HG02759 (cell line): ENCODE measurements around the gene MRLN.
A peak's percentile ranks its signal among the peaks of the same experiment; 100 is the strongest.
"Not testable (repeated sequence)": the region's sequence is repeated elsewhere in the genome, so short reads cannot be mapped to it uniquely, and the experiment has no call there.

ENCODE experiments used
- ATAC-seq: cut with Tn5 transposase; IDR thresholded peaks from one replicate; pipeline ENCODE4 v1.9.1; 2021; ENCODE audit warnings: mild to moderate bottlenecking, moderate library complexity; ENCODE audit not compliant: unreplicated experiment

Gene MRLN

DNA sequence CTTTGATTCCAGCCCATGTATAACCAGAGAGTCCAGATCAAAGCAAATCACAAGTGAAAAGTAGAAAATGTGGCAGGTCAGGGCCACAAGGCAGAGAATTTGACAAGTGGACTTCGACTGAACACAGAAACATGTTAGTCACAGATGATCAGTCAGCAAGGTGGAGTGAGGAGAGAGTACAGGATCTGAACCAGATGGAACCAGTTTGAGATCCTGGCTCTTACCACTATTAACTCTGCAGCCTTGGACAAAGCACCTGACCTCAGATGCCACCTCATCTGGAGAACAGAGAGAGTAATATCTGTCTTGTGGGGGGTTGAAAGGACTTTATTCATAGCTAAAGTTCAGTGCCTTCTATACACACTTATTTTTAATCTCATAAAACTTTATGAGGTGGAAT lies 4.4 kb downstream of the MRLN start:
- peak; percentile 74 for ATAC-seq

DNA sequence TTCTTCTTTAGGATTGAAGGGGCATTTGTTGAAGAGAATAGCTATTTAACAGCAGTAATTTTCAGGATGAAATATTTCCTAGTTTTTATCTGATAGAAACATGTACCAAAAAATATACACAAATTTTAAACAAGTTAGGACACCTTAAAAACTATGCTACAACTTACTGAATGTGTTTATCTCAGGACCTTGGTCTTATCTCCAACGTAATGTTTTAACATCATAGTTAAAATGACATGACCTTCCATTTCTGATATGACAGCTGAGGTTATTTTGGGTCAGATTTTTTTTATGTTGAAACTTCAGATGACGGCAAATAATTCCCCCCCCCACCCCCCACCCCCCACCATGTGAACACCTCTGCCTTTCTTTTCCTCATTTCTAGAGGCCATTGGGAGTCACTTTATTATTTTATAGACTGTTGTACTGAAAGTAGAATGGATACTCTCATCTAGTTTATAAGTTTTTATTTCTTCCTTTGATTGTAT lies 8.0 kb downstream of the MRLN start:
- ATAC-seq: no peak

DNA sequence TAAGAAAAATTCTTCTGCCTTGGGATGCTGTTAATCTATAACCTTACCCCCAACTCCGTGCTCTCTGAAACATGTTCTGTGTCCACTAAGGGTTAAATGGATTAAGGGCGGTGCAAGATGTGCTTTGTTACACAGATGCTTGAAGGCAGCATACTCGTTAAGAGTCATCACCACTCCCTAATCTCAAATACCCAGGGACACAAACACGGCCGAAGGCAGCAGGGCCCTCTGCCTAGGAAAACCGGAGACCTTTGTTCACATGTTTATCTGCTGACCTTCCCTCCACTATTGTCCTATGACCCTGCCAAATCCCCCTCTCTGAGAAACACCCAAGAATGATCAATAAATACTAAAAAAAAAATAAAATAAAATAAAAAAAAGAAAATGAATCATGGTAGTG lies 8.5 kb downstream of the MRLN start:
- ATAC-seq: not testable (repeated sequence)

DNA sequence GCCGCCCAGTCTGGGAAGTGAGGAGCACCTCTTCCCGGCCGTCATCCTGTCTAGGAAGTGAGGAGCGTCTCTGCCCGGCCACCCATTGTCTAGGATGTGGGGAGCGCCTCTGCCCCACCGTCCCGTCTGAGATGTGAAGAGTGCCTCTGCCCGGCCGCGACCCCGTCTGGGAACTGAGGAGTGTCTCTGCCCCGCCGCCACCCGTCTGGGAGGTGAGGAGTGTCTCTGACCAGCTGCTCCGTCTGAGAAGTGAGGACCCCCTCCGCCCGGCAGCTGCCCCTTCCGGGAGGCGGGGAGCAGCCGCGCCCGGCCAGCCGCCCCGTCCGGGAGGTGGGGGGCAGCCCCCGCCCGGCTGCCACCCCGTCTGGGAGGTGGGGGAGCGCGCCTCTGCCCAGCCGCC lies 9.1 kb downstream of the MRLN start:
- ATAC-seq: not testable (repeated sequence)

DNA sequence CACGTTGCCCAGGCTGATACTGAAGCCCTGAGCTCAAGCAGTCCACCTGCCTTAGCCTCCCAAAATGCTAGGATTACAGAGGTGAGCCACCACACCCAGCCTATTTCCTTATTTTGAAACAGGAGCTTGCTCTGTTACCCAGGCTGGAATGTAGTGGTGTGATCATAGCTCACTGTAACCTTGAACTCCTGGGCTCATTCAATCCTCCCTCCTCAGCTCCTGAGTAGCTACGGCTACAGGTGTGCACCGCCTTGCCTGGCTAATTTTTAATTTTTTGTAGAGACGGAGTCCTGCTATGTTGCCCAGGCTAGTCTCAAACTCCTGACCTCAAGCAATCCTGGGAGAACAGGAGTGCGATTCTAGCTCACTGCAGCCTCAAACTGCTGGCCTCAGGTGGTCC lies 11.7 kb downstream of the MRLN start:
- no peak for ATAC-seq

DNA sequence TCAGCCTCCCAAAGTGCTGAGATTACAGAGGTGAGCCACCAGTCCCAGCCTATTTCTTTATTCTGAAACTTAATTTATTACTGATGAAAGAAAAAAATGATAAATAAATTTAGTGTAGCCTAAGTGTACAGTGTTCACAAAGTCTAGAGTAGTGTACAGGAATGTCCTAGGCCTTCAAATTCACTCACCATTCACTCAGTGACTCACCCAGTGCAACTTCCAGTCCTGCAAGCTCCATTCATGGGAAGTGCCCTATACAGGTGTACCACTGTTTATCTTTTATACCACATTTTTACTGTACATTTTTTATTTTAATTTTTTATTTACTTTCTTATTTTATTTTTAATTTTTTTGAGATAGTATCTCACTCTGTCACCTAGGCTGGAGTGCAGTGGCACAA lies 12.2 kb downstream of the MRLN start:
- ATAC-seq: no peak

DNA sequence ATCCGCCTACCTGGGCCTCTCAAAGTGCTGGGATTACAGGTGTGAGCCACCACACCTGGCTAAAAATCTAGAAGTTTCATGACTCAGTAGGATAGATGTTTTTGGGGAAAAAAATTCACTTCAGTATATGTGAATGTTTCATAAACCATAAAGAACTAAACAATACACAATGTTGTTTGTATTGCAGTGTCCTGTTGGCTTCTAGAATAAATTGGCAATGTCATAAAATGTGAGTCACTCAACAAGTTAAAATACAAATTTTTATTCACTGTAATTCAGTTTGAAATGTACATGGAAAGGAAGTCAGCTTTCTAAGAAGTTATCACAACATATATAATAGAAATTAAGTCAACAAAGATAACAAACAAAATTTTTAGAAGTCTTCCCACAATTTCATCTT lies 16.5 kb downstream of the MRLN start:
- ATAC-seq: no peak

DNA sequence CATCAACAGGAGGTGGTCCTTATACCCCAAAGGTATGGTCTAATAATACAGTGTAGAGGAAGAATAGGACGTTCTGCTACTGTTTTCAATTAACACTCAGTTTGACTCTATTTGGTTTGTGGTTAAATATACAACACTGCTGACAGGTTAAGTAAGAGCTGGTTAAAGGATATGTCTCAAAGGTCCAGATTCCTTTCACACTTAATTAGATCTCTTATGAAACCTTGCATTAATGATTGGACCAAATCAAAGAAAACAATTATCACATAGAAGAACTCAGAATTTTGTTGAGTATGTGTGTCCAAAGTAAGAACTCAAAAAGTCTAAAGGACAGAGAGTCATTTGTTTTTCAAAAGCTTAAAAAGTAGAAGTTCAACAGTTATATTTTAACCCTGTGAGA lies 18.0 kb downstream of the MRLN start:
- no peak for ATAC-seq

DNA sequence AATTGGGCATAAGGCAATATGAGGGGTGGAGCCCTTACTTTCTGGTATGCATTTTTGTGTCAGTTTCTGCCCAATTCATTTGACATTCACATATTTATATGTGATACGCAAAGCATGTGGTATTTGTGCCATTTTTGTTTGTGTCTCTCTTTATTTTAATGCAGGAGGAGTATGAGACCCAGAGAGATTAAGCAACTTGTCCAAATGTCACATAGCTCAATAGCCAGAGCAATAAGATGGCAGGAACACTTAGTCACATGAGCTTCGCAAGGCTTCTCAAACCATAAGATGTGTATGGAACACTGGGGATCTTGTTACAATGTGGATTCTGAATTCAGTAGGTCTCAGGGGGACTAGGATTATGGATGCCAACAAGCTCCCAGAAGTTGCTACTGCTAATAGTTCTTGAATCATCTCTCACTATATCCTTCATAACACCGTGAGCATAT lies 19.2 kb downstream of the MRLN start:
- ATAC-seq: no peak

DNA sequence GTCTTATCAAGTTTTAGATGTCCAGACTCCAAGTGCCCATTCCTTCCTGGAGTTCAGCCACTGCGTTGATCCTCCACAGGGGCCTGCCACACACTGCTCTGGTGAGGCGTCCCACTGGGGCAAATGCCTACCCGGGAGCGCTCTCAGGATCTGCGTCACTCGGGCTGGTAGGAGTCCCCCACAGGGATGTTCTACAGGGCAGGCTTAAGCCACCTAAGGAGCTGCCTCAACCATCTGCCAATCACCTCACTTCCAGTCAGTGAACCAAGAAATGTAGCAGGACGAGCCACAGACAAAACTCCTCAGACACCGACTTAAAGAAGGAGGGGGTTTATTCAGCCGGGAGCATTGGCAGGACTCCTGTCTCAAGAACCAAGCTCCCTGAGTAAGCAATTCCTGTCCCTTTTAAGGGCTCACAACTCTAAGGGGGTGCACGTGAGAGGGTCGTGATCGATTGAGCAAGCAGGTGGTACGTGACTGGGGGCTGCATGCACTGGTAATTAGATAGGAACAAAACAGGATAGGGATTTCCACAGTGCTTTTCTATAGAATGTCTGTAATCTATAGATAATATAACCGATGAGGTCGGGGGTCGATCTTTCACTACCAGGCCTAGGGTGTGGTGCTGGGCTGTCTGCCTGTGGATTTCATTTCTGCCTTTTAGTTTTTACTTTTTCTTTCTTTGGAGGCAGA lies 19.8 kb downstream of the MRLN start:
- not testable (repeated sequence) for ATAC-seq

DNA sequence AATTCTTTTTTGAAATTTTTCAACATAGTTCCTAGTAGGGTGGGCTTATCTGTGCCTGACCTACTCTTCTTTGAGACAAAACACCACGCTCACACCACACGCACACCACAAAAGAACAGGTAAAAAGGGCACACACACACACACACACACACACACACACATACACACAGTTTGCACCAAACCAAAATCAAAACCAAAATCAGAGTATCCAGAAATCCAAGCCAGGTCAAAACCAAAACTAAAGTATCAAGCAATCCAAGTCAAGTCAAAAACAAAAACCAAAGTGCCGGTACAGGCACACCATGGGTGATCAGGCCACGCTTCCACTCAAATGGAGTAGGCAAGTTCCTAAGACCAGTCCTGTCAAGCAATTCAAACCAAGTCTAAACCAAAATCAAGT lies 20.4 kb downstream of the MRLN start:
- not testable (repeated sequence) for ATAC-seq

DNA sequence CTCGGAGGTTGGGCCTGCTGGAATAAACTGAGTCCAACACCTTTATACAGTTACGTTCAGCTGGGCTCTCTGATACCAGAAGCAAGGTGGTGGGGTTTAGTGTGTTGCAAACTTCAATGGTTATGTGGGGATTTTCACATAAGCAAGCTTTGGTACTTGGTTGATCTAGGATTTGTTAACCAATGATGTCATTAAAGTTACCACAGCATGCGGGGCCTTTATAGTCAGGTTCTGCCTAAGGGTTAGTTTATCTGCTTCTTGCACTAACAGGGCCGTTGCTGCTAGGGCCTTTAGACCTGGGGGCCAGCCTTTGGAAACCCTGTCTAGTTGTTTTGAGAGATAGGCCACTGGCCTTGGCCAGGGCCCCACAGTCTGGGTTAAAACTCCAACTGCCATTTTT lies 24.1 kb downstream of the MRLN start:
- ATAC-seq: not testable (repeated sequence)

DNA sequence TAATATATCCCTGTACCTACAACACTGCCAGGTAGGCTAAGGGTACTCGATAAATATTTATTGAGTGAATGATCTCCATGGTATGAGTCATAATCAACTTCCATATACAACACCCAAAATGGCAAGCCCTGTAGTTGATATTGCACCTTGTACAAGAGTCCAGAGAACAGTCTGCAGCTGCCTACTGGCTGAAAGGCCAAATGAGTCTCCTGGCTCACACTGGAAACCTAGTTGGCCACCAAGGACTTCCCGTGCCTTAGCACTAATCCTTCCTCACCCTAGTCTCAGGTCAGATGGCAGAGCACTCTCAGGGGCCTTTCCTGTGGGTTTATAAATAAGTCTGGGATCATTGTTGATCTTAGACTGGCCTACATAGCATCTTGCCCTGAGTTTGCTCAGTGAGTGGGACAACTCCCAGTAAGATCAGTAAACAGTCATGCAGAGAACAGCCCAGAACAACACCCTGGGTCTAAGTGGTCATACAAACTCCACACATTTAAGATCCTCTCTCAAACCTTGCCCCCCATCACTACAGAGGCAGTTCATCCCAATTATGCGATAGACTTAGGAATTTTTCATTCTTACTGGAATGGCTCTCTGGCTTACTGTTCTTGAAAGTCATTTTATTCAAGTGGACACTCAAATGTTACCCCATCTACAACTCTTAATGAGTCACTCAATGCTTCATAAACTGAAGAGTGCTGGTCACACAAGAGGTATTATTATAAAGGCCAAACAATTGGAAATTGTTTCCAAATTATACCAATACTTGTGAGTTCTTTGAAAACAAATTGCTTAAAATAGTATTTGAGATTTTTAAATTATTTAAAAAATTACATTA lies 28.9 kb downstream of the MRLN start:
- ATAC-seq: no peak

DNA sequence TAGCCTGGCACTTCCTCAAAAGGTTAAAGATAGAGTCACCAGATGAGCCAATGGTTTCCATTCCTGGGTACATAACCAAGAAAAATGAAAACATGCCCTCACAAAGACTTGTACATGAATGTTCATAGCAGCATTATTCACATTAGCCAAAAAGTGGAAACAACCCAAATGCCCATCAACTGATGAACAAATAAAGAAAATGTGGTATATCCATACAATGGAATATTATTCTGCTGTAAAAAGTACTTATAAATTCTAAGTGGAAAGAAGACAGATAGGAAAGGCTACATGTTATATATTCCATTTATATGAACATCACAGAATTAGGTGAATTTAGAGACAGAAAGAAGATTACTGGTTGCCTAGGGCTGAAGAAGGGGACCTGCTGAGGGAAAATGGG lies 32.9 kb downstream of the MRLN start:
- no peak for ATAC-seq

DNA sequence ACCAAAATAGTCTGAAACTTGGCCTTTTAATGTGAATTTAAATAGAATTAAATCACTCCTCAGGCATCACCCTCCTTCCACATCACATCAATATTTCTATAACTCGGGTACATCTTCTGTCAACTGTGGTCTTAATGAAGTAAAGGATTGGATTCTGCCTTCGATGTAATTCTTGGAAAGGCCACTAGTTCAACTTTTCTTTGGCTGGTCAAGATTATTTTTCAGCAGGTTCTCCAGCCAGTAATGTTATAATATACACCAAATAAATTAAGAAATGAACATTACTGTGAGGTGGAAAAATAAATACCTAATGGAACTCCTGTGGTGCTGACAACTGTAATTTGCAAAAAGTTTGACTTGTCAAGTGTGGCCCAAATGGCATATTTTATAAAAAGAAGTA lies 33.9 kb downstream of the MRLN start:
- ATAC-seq: no peak

DNA sequence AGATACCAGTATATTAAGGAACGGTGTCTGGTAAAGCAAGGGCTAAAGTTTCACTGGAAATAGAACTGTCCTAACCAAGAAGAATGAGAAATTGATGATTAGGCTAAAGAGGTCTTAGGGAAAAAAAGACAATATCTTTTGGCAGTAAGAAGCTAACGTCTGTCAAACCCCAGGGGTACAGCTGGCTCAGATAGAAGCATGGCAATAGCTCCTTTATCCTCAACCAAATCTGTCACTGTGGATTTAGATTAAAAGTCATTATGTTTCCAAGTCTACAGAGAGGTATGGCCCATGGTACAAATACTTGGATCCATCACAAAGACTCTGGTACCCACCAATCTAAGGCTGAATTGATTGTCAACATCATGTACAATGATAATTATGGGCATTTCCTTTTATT lies 35.0 kb downstream of the MRLN start:
- ATAC-seq: no peak

DNA sequence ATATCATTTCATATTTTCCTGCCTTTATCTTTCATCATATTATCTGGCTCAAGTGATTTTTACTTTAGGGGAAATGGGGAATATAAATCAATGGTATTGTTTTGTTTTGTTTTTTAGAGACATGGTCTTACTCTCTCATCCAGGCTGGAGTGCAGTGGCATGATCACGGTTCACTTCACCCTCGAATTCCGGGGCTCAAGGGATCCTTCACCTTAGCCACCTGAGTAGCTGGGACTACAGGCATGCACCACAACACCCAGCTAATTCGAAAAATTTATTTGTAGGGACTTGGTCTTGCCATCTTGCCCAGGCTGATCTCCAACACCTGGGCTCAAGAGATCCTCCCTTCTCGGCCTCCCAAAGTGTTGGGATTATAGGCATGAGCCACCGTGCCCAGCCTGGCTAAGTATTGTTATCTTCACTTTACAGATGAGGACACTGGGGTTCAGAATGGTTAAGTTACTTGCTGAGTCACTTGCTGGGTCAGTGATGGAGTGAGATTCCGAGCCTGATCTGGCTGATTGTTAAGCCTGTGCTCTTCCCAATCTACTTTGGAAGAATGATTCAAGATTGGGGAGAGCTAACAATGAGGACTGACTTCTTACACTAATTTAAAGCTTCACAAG lies 39.9 kb downstream of the MRLN start:
- no peak for ATAC-seq

DNA sequence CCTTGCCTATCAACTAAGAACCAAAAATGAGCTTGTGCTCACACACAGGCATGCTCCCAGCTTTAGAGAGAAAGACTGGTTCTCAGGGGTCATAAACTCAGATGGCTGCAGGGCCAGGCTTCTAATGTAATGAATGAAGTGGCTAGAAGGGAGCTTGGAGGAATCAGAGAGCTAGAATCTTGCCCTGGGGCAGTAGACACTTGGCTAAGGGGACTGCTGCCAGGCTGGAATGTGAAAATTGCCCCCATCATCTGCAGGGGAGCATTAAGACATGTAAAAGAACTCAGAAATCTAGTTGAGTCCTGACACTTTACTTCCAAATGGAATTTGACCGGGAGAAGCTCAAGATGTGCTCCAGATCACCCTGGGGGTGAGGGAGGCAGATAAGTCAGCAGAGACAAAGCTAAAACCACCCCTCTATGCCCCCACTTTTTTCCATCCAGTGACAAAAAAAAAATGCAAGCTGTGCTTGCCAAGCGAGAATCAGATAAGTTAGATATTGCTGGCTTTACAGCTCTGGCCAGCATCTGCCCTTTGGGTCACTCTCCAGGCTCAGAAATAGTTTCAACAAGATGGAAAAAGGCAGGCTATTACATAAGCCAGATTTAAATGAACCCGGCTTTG lies 41.3 kb downstream of the MRLN start:
- ATAC-seq: no peak

DNA sequence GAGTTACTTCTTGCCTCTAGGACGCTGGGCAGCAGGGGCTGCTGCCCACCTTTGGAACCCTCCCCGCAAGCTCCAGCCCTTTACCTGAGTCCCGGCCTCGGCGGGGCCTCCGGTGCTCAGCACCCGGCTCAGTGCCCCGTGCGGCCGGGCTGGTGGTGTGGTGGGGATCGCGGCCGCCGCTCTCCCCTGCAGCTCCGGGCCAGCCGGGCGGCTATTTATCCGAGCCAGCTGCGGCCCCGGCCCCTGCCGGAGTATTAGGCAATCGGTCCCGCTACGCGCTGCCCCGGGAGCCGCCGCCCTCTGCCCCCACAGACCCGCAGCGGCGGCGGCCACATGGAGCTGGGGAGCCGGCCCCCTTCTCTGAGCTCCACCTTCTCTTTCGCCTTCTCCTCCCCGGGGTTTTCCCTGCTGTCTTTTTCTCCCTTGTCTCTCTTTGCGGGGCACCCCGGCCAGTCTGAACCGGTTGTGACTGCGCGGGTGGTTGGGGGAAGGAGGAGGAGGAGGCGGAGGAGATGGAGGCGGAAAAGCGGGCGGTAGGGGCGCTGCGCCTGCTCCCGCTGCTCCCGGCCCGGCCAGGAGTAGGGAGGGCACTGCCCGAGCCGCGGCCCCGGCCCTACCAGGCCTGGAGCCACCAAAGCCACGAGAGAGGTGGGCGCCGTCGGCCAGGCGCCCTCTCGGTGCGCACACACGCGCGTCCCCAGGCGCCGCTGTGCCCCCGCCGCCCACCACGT lies 43.7 kb downstream of the MRLN start, which contains the start of gene SLC16A9:
SLC16A9 (minus strand) TSS at position 456 of the 731 bp plus-strand sequence. CDS start 25,559 bp downstream, outside the sequence.
- ATAC-seq: peak; percentile 91

DNA sequence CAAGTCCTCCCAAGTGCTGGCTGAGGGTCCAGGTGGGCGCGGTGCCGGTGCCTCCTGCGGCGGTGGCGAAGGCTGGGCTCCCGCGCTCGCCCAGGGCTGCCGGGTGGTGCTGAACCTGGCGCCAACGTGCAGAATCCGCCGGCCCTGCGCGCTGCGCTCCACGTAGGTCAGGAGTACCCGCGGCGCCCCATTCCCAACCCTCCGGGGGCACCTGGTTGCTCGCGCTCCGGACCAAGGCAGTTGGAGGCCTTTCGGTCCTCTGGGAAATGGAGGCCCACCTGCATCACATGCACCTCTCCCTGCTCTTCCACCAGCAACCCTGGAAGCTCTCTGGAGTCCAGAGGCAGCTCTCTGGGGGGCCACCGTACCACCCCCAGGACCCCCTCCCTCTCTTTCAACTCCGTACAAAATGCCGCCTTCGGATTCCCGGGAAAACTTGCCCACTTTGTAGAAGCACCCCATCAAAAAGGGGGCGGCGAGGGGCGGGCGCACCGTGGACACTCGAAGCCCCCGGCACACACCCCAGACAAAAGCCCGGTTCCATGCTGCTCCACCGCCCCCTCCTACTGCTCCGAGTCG lies 44.4 kb downstream of the MRLN start:
- ATAC-seq: peak; percentile 14
